Amygdala (tissue), 56 donors: ENCODE results near the gene RAP1GDS1.
"Not testable (repeated sequence)": the region's sequence is repeated elsewhere in the genome, so short reads cannot be mapped to it uniquely, and the experiment has no call there.

Source experiments
- DNase-seq, 56 donors: peaks; one replicate each; lab custom pipeline; 2025; lab: John Stamatoyannopoulos, UW

The RAP1GDS1 gene

DNA sequence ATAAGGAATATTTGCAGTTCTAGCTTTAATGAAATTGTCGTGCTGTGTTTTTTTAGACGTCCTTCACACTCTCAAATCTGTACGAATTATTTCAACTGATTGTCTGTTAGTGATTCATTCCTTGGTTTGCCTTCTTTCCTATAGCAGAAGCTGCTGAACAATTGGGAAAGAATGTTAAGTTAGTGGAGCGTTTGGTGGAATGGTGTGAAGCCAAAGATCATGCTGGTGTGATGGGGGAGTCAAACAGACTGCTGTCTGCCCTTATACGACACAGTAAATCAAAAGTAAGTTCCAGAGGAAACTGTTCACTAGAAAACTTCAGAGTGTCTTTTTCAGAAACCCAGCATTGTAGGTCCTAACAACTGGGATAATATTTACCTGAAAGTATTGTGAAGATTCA lies 159.9 kb downstream of the RAP1GDS1 start:
- DNase-seq: no peak

DNA sequence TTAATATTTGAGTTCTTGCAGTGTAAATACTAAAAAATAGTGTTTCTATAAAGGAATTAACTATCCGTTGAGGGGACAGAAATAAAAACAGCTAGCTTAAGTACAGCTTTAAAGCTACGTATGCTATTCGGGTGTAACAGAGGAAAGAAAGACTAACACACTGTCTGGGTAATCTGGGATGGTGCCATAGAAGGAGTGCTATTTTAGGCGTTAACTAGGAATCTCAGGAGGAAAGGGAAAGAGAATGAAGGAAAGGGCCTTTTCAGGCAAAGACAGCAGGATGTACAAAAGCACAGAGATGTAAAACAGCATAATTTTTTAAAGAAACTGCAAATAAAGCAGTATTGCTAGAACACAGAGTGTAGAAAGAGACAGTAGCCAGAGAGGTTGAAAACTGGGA lies 161.8 kb downstream of the RAP1GDS1 start:
- DNase-seq: no peak

DNA sequence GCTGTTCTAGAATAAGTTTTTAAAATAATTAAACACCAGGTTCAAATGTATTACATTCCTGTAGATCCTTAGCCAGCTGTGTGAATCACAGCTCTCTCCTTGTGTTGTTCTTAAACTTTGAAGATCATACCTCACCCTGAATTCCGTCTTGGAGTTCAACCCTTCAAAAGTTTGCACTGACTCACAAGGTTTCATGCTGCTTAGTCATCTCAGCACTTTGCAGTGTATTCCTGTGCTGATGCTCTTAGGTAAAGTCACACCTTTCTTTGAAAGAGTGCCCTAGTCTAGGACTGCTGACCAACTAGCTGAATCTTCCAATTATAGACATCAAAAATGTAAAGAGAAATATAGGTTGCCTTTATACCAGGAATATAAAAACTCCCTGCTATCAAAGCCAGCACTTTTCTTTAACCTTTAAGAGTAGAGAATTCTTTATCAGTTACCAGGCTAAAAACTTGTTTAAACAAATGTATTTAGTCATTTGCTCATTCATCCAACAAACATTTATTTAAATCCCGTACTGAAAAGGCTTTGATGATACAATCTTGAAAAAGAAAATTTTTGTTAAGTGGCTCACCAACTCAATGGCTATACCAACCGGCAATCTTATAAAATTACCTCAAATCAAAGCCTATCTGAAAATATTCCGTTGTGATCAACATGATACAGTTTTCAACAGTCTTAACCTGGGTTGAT lies 169.7 kb downstream of the RAP1GDS1 start:
- no peak for DNase-seq

DNA sequence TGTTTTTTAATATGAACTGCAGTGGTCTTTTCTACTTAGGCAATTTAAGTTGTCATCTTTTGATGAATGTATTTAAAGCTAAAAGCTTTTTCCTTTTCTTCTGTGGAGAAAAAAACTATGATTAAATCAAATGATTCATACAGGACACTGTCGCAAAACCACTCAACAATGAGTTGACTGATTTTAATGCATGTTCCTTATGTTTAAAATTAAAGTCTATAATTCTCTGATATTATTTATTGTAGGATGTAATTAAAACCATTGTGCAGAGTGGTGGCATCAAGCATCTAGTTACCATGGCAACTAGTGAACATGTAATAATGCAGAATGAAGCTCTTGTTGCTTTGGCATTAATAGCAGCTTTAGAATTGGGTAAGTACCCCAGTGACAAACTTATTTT lies 172.5 kb downstream of the RAP1GDS1 start:
- DNase-seq: peak in 1 of 56 donors; percentile 4

DNA sequence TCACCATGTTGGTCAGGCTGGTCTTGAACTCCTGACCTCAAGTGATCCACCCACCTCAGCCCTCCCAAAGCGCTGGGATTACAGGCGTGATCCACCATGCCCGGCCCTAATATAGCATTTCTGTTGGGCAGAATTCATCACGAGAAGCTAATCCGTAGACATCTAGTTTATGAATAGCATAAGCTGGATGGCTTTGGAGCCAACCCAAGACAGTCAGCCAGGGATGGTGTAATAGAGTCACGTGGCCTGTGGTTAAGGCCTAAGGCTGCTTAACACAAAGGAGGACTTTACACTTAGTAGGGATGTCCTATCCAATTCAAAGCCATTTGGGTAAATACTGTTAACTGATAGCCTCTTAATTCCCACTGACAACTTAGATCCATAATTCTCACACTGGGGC lies 173.6 kb downstream of the RAP1GDS1 start:
- DNase-seq: no peak

DNA sequence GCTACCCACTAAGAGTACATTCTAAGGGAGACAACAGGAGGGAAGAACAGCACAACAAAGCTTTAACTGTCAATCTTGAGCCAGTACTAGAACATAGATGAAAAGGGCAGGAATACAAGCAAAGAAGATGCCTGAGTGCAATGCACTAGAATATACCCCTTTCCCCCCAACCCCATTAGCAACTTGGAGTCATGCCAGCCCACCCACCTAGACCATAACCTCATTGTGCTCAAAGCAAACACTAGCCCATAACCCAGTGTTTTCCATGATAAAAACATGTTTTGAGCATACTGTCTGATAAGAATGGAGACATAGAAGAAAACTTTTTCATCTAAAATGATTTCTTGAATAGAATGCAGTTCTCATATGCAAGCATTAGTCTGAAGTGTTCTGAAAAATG lies 183.2 kb downstream of the RAP1GDS1 start:
- DNase-seq: no peak

DNA sequence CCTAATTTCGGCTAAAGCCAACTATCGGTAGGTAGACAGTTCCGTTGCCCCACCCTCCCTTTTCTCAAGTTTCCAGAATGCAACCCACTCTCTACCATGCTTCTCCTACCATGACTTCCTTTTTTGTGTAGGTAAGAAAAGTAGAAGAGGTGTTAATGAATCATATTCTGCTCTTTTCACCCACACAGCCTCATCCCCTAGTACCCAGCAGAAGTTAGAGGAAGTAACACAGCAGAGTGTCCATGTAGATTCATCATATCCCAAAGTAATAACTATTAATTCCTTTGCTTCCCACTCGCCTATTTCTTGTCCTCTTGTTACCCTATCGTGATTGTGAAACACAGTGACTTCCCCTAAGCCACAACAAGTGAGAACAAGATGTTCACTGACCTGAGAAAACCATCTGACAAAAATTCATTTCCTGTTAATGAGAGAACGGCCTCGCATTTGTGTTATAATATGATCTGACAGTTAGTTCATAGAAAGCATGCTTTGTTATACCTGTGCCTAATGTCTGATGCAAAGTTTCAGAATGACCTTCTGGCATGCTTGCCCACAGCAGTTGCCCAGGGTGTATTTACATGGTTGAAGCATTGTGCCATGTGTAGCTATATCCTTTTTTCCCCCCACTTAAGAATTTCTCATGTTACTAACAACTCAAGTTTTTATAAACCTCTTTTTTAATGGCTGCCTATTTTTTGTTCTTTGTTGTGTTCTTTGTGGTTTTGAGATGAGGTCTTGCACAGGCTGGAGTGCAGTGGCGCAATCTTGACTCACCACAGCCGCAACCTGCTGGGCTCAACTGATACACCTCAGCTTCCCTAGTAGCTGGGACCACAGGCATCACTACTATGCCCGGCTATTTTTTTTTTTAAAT lies 185.6 kb downstream of the RAP1GDS1 start:
- no peak for DNase-seq

DNA sequence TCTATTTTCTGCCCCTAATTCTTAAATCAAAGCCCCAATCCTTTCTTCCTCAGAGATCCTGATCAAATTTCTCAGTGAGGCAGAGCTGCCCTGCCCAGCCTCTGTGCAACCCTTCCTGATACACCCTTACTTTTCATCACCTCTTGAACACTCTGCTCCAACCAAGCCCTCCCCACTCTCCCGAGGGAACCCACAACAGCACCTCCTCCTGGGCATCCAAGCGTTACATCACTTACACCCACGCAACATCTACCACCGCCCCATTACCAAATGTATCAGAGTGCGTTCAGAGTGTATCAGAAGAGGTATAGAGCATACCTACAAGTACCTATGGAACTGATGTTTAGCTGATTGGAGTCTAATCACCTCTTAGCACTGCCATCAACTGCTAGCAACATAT lies 186.5 kb downstream of the RAP1GDS1 start:
- no peak for DNase-seq

DNA sequence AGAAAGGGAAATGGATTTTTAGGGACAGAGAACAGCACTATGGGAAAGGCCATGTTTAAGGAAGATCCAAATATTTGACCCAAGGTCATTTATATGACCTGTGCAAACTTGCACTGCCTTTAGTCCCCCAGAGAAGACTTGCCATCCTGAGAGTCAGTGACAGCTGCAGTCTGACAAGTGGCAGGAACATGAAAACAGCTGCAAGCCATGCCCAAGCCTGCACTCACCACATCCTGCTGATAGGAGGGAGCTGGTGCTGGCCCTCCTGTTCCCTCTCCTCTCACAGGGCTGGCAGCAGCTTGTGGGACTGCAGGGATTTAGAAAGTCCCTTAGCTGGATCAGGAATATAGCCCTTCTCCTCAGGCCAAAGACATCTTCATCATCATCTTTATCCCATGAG lies 187.7 kb downstream of the RAP1GDS1 start:
- no peak for DNase-seq

DNA sequence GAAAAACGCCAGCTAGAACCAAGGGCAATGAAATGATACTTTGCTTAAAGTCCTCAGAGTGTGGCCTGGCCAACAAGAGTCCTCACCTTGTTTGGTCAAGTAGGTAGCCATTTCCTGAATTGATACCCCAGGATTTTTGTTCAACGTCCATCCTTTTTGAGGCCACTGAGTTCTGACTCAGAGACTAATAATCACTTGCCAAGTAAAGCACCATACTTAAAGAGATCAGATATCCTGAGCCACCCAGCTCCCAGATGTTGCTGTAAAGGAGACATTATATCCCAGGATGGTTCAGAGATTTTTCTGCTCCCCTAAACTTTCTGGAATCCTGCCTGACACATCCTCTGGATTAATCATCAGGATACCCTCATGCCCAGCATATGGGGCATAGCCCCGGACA lies 190.9 kb downstream of the RAP1GDS1 start:
- DNase-seq: no peak

DNA sequence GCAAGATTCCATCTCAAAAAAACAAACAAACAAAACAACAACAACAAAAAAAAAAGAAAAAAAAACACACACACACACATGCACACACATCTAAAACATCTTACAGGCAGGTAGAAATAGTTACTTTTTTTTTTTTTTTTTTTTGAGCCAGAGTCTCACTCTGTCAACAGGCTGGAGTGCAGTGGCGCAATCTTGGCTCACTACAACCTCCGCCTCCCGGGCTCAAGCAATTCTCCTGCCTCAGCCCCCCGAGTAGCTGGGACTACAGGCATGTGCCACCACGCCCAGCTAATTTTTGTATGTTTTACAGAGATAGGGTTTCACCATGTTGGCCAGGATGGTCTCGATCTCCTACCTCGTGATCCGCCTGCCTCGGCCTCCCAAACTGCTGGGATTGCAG lies 196.2 kb downstream of the RAP1GDS1 start:
- DNase-seq: not testable (repeated sequence)

DNA sequence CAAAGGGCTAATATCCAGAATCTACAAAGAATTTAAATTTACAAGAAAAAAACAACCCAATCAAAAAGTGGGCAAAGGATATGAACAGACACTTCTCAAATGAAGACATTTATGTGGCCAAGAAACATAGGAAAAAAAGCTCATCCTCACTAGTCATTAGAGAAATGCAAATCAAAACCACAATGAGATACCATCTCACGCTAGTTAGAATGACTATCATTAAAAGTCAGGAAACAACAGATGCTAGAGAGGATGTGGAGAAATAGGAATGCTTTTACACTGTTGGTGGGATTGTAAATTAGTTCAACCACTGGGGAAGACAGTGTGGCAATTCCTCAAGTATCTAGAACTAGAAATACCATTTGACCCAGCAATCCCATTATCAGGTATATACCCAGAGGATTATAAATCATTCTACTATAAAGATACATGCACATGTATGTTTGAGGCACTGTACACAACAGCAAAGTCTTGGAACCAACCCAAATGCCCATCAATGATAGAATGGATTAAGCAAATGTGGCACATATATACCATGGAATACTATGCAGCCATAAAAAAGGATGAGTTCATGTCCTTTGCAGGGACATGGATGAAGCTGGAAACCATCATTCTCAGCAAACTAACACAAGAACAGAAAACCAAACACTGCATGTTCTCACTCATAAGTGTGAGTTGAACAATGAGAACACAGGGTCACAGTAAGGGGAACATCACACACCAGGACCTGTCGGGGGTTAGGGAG lies 200.1 kb downstream of the RAP1GDS1 start:
- not testable (repeated sequence) for DNase-seq

DNA sequence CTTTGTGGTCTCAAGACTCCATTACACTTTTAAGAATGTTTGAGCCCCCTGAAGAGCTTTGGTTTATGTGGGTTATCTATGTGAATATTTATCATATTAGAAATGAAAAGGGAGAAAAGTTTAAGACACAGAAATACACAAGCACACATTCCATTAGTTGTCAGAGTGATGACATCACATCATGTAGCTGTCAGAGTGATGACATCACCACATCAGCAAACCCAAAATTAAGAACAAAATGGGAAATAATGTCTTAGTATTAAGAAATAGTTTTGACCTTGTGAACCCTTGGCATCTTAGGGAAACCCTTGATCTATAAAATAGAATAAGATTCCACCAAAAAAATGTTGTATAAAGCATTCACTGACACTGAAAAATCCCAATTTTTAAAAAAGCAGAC lies 201.3 kb downstream of the RAP1GDS1 start:
- DNase-seq: no peak

DNA sequence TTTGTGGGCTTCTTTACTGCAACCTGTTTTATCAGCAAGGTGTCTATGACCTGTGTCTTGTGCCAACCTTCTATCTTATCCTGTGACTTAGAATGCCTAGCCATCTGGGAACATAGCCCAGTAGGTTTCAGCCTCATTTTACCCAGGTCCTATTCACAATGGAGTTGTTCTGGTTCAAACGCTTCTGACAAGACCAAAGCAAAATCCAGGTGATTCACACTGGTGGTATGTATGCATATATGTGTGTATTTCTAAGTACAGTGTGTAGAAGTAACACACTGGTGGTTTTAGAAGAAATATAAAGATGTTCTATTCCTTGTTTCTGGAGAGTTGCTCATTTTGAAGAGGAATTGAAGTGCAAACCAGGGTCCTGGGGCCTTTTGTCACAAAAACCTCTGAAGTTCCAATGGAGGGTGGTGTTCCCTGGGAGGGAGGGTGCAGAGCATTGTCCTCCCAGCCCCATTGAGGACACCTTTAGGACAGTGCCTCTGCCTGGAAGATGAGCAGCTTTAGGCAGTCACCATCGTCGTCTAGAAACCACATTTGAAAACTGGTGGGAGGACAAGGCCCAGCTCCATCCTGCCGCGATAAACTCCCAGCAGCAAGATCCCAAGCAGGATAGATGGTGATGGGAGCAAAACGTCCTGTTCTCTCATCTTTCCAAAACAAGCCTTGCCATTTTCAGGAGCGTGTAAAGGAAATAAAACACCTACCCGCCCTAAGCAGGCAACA lies 205.8 kb downstream of the RAP1GDS1 start:
- DNase-seq: no peak

DNA sequence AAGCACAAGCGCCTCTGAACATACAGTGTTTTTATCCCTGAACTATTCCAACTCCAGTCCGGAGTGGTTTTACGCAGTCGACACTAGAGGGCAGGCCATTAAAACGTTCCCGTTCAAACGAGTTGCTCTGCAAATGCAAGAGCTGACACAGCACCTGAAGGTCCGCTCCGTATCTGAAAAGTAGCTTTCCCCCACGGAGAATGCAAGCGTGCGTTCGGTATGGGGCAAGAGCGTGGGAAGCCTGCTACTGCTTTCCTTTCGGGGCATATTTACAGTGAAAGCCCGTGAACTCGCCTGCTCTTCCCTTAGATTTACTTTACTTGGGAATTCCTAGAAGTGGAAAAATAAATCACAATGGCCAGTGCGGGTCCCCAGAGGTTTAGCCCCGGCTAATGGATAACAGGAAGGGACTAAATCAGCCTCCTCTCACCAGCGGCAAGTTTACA lies 206.5 kb downstream of the RAP1GDS1 start:
- peak in 54 of 56 donors; percentile 6 to 85 (median 58) for DNase-seq

DNA sequence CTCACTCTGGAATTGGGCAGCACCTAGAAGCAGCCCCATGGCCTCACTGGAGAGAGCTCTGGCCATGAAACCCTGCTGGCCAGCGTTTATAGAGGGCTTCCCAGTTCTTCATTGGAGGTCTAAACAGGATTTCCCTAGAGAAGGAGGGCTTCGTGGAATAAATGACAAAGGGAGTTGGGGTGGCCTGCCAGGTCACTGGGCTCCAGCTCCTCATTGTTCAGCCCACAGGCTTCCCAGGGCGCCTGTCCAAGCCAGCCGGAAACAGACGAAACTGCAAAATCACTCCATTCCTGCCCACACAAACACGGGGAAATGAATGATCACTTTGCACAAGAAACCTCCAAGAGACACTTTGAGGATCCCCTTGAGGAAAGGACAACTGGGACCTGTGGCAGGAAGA lies 207.5 kb downstream of the RAP1GDS1 start:
- DNase-seq: peak in 45 of 56 donors; percentile 4 to 64 (median 37)

DNA sequence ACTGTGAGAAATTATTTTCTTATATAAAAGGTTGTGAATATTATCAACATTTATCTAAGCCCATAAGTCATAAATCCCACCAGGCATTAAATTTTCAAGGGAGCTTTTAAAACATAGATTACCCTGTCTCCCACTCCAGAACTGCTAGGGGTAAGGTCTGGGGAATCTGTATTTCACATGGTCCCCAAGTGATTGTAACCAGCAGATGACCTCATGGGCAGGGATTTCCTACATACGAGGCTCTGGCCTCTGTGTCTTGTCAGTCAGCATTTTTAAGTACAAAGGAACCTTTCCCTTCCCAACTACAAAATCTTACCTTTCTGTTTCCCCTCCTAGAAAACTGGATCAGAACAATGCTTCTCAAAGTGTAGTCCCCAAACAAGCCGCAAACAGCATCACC lies 208.6 kb downstream of the RAP1GDS1 start:
- no peak for DNase-seq

DNA sequence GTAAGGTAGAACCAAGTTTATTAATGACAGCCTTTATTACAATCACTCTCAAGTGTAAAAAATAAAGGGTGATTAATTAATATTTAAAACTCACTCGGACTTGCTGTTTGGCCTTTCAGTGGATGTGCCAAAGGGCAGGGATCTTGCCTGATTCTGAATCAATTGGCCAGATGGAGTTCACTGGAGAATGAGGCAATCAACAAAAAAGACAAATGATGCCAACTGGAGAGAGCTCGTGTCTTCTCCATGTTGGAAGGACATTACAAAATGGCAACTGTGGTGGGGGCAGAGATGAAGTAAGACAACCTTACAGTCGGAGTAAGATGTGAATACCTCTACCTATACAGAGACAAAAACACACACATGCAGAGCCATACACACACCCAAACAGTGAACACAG lies 209.2 kb downstream of the RAP1GDS1 start:
- DNase-seq: no peak

DNA sequence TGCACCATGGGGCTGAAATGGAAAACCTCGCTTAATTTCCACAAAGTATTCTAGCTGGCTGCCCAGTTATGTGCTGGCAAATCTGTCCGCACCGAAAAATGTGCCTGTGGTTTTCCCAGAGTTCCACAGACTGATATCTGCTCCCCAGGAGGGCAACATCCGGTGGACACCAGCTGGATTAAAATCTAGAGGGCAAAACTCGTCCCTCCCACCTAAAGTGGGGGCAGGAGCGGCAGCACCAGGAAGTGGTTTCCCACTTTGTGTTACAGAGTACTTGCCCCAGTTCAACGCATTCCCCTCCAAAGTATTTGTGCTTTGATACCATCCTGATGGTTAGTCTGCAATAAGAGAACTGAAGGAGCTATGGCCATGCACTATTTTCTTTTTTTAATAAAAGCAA lies 209.6 kb downstream of the RAP1GDS1 start:
- DNase-seq: no peak

DNA sequence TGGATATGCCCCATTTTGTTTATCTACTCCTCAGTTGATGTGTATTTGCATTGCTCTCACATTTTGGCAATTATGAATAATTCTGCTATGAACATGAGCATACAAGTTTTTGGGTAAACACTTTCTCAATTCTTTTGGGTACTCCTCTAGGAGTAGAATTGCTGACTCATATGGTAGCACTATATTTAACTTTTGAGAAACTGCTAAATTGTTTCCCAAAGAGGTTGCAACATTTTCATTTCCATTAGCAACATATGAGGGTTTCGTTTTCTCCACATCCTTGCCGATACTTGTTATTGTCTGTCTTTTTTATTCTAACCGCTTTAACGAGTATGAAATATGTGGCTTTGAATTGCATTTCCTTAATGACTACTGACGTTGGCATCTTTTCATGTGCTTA lies 211.9 kb downstream of the RAP1GDS1 start:
- no peak for DNase-seq
